Natural killer cell (primary cell): ENCODE results near the gene RNF181. TPM values are rescaled to one million over a fixed set of nuclear protein-coding genes. Genes with fewer than 3 reads are reported as not detected.

Source experiments
- ATAC-seq, 3 donors: fragments of 150-1000 bp in 2 of 3; fragments of 200-7000 bp in 1 of 3; cut with Tn5 transposase; 1 replicate in 1 of 3; 2 replicates in 2 of 3; pipeline ENCODE4 v1.10.0; 2021; ENCODE audit warnings: mild to moderate bottlenecking in 2 of 3, moderate library complexity in 2 of 3
- DNase-seq, 2 donors: peaks; one replicate each; pipeline versions ENCODE4 v3.0.0 to v3.0.0-alpha.2; 2013 to 2021; ENCODE audit warnings: mixed read lengths in 1 of 2
- H3K27ac ChIP-seq: one replicate; pipeline ENCODE4 v1.5.1; 2013; ENCODE audit warnings: mild to moderate bottlenecking, low read length
- H3K27me3 ChIP-seq: one replicate; pipeline ENCODE4 v1.6.1; 2013; ENCODE audit warnings: low read length; ENCODE audit not compliant: control insufficient read depth, insufficient read depth
- H3K36me3 ChIP-seq: one replicate; pipeline ENCODE4 v1.6.1; 2013; ENCODE audit warnings: low read length; ENCODE audit not compliant: control insufficient read depth, insufficient read depth
- H3K4me1 ChIP-seq: one replicate; pipeline ENCODE4 v1.6.1; 2013; ENCODE audit warnings: low read length; ENCODE audit not compliant: control insufficient read depth, insufficient read depth
- H3K4me3 ChIP-seq: one replicate; pipeline ENCODE4 v1.5.1; 2013; ENCODE audit warnings: low read length
- H3K9me3 ChIP-seq: one replicate; pipeline ENCODE4 v1.6.1; 2013; ENCODE audit warnings: low read length; ENCODE audit not compliant: control insufficient read depth, insufficient read depth
- H3K27ac Mint-ChIP-seq, 2 donors: one replicate each; pipeline ENCODE4 v1.8.0; 2022; ENCODE audit warnings: mild to moderate bottlenecking in 2 of 2, mixed read lengths in 2 of 2, moderate library complexity in 1 of 2
- H3K27me3 Mint-ChIP-seq, 2 donors: one replicate each; pipeline ENCODE4 v1.8.0; 2022; ENCODE audit warnings: low read depth in 2 of 2, mixed read lengths in 2 of 2
- H3K36me3 Mint-ChIP-seq: one replicate; pipeline ENCODE4 v1.8.0; 2022; ENCODE audit warnings: mixed read lengths
- H3K4me1 Mint-ChIP-seq, 2 donors: one replicate each; pipeline ENCODE4 v1.8.0; 2022; ENCODE audit warnings: mixed read lengths in 2 of 2
- H3K4me3 Mint-ChIP-seq: one replicate; pipeline ENCODE4 v1.8.0; 2022; ENCODE audit warnings: mild to moderate bottlenecking, moderate library complexity, mixed read lengths
- H3K9me3 Mint-ChIP-seq, 2 donors: one replicate each; pipeline ENCODE4 v1.8.0; 2022; ENCODE audit warnings: mixed read lengths in 2 of 2
- WGBS: methylation state at CpG from one replicate; pipeline ENCODE4 v1.1.7; 2013; ENCODE audit warnings: missing lambda C conversion rate; ENCODE audit not compliant: insufficient coverage; 5-methylcytosine and 5-hydroxymethylcytosine counted together
- intact Hi-C: fragments of 100-400 bp; cut with micrococcal nuclease; formaldehyde crosslinking; loops from one replicate; pipeline ENCODE4 v1.14.2; 2022
- total RNA-seq, 4 donors: library from RNA; stranded (reverse); fragments of 120-200 nt in 1 of 4; gene quantifications; one replicate each; pipeline versions ENCODE4 v1.2.3 to v1.2.4, GENCODE V29; 2013 to 2022
- TF ChIP-seq, protein P1 (sequence below): fragments of 200-600 bp; IDR thresholded peaks from one replicate; pipeline ENCODE4 v1.8.0; 2022; ENCODE audit warnings: antibody characterized with exemption

The RNF181 gene
- total RNA-seq, 3 donors from 2014 or later (not counting 1 experiment from before 2014, with no cell fraction given) = 65.0 to 75.0 (median 66.7) TPM

DNA sequence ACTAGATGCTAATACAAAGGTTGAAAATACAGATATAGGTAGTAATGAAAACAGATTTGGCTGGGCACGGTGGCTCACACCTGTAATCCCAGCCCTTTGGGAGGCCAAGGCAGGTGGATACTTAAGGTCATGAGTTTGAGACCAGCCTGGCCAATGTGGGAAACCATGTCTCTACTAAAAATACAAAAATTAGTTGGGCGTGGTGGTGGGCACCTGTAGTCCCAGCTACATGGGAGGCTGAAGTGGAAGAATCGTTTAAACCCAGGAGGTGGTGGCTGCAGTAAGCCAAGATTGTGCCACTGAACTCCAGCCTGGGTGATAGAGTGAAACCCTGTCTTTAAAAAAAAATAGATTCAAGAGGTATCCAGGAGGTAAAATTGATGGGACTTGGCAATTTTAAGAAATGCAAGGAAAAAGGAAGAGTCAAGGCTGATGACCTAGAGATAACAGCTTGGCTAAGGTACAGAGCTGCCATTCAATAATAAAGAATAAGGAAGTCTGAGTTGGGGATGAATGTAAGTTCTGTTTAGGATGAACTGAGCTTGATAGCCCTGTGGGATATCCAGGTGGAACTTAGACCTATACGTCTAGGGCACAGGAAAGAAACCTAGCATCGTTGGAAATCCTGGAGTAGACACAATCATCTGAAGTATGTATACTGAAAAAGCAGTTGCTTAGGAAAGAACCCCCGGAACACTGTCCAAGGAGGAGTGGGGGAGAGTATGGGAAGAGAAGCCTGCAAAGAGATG, 47.5 kb upstream of the RNF181 start:
- ATAC-seq (no peak), DNase-seq (no peak)
- Histone ChIP-seq H3K36me3 (peaks cover 52% of the 10 kb centered on the region), H3K27ac (no peak overlapping the region), H3K27me3 (no peaks in the 10 kb centered on the region), H3K4me3 (no peak overlapping the region), H3K4me1 (no peaks in the 10 kb centered on the region), H3K9me3 (no peaks in the 10 kb centered on the region)
- no peaks in the 10 kb centered on the region for H3K27me3 Mint-ChIP-seq
- H3K36me3 Mint-ChIP-seq = peaks cover 13% of the 10 kb centered on the region
- peaks cover 5 to 7% of the 10 kb centered on the region in 2 donors for H3K4me1 Mint-ChIP-seq
- no peak overlapping the region for H3K4me3 Mint-ChIP-seq
- peak overlapping the region in 1 of 2 donors; percentile 32 for H3K27ac Mint-ChIP-seq
- TF ChIP-seq, protein P1, sequence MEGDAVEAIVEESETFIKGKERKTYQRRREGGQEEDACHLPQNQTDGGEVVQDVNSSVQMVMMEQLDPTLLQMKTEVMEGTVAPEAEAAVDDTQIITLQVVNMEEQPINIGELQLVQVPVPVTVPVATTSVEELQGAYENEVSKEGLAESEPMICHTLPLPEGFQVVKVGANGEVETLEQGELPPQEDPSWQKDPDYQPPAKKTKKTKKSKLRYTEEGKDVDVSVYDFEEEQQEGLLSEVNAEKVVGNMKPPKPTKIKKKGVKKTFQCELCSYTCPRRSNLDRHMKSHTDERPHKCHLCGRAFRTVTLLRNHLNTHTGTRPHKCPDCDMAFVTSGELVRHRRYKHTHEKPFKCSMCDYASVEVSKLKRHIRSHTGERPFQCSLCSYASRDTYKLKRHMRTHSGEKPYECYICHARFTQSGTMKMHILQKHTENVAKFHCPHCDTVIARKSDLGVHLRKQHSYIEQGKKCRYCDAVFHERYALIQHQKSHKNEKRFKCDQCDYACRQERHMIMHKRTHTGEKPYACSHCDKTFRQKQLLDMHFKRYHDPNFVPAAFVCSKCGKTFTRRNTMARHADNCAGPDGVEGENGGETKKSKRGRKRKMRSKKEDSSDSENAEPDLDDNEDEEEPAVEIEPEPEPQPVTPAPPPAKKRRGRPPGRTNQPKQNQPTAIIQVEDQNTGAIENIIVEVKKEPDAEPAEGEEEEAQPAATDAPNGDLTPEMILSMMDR = no peak
- H3K9me3 Mint-ChIP-seq = no peaks in the 10 kb centered on the region
- intact Hi-C loops = no loop called here
- 85% methylated on average over 6 of the region's 6 CpGs for WGBS

DNA sequence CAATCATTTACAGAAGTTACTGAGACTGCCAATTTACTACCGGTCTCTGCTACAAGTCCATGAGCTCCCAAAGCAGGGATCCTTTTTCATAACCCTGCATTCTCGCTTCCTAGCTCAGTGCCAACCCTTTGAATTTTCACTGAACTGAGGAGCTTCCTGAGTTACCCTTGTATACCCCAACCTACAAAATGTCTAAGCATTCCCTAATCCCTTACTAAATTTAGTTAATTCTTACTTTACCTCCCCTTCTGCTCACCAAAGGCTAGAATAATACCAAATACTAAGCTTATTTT, 47.0 kb upstream of the RNF181 start:
- peaks cover 8% of the 10 kb centered on the region for H3K36me3 Mint-ChIP-seq
- peak overlapping the region in 1 of 2 donors; percentile 32 for H3K27ac Mint-ChIP-seq
- 91% methylated on average over 2 of the region's 2 CpGs for WGBS

DNA sequence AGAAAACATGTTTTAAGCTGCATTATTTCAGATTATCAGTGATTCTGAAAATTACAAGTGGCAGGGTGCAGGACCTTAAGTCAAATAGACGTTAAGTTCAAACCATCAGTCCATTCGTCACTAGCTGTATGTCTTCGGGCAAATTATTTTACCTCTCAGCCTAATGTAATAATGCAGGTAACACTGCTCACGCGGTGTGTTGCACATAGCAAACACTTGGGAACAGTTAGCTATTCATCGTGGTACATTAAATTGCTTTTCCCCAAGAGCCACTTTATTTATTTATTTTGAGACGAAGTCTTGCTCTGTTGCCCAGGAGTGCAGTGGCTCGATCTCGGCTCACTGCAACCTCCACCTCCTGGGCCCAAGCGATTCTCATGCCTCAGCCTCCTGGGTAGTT, 46.5 kb upstream of the RNF181 start:
- 97% methylated on average over 10 of the region's 10 CpGs for WGBS
- intact Hi-C loops = no loop called here
- H3K27me3 ChIP-seq = no peaks in the 10 kb centered on the region
- Mint-ChIP-seq H3K4me1 (peaks cover 4 to 6% of the 10 kb centered on the region in 2 donors), H3K27me3 (no peaks in the 10 kb centered on the region), H3K9me3 (no peaks in the 10 kb centered on the region), H3K27ac (no peak overlapping the region), H3K4me3 (no peak overlapping the region), H3K36me3 (peaks cover 5% of the 10 kb centered on the region)
- no peak overlapping the region for H3K27ac ChIP-seq
- ATAC-seq = no peak
- H3K4me3 ChIP-seq = no peak overlapping the region
- no peak for DNase-seq
- peaks cover 52% of the 10 kb centered on the region for H3K36me3 ChIP-seq
- no peaks in the 10 kb centered on the region for H3K9me3 ChIP-seq
- no peaks in the 10 kb centered on the region for H3K4me1 ChIP-seq
- TF ChIP-seq, protein P1 = no peak

More for the DNA sequence above, 47.0 kb upstream of the RNF181 start:
- no peaks in the 10 kb centered on the region for H3K9me3 Mint-ChIP-seq
- no peaks in the 10 kb centered on the region for H3K27me3 ChIP-seq
- H3K4me1 Mint-ChIP-seq = peaks cover 5 to 6% of the 10 kb centered on the region in 2 donors
- ATAC-seq = no peak
- H3K27ac ChIP-seq = no peak overlapping the region
- TF ChIP-seq, protein P1 = no peak
- peaks cover 53% of the 10 kb centered on the region for H3K36me3 ChIP-seq
- no peak overlapping the region for H3K4me3 ChIP-seq
- H3K4me3 Mint-ChIP-seq = no peak overlapping the region
- H3K27me3 Mint-ChIP-seq = no peaks in the 10 kb centered on the region
- H3K9me3 ChIP-seq = no peaks in the 10 kb centered on the region
- H3K4me1 ChIP-seq = no peaks in the 10 kb centered on the region
- intact Hi-C loops = no loop called here
- no peak for DNase-seq

DNA sequence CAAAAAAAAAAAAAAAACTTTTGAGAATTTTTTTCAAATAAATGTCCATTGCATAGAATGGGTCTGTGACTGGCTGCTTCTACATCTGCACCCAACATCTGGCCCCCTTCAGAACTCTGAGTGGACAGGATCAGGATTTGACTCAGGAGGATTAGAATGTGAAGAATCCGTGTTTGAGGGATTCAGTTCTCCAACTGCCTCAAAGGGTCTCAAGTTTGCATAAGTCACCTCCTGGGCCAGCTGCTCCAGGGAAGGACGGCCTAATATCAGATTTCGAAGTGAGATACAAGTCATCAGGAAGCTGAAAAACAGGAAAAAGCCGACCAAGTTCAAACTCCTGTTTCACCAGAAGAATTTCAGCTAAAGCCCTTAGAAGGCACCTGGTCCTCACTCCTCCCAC, 45.7 kb upstream of the RNF181 start:
- H3K4me3 ChIP-seq = no peak overlapping the region
- no peak overlapping the region for H3K4me3 Mint-ChIP-seq
- H3K4me1 ChIP-seq = no peaks in the 10 kb centered on the region
- H3K27me3 Mint-ChIP-seq = no peaks in the 10 kb centered on the region
- no peaks in the 10 kb centered on the region for H3K9me3 ChIP-seq
- H3K36me3 Mint-ChIP-seq = no peaks in the 10 kb centered on the region
- peaks cover 0 to 9% of the 10 kb centered on the region in 2 donors for H3K4me1 Mint-ChIP-seq
- no peaks in the 10 kb centered on the region for H3K9me3 Mint-ChIP-seq
- no peak for DNase-seq
- H3K36me3 ChIP-seq = peaks cover 49% of the 10 kb centered on the region
- ATAC-seq = no peak
- no peak overlapping the region for H3K27ac Mint-ChIP-seq
- no peaks in the 10 kb centered on the region for H3K27me3 ChIP-seq
- TF ChIP-seq, protein P1 = no peak
- intact Hi-C loops = no loop called here
- no peak overlapping the region for H3K27ac ChIP-seq
- 74% methylated on average over 4 of the region's 4 CpGs for WGBS
